HG02798 (cell line): ENCODE results near the gene PTPRN2.

Source experiments
- ATAC-seq: cut with Tn5 transposase; IDR thresholded peaks from one replicate; pipeline ENCODE4 v1.9.1; 2021; ENCODE audit warnings: mild to moderate bottlenecking; ENCODE audit not compliant: unreplicated experiment, poor library complexity

PTPRN2 gene

GRCh38 chr7:157664871-157665633 lies 922.6 kb downstream of the PTPRN2 start:
- no peak for ATAC-seq

DNA sequence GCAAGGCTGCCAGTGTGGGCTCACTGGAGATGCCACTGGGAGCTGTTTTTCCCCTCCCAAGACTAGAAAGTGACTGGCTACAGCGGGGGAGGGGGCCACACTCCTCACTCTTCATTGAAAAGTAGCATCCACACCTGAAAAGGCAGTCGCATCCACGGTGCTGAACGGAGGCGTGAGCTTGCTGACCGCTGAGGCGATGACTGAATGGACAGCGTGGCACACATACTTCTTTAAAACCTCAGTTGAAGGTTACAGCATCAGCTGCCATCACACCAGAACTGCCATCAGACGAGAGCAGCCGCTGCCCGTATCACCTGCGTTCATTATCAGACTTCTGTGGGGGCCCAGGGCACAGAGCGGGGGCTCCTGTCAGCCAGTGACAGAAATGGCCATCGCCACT lies 923.6 kb downstream of the PTPRN2 start:
- ATAC-seq: no peak

GRCh38 chr7:157662981-157663716 lies 924.5 kb downstream of the PTPRN2 start:
- no peak for ATAC-seq

- ATAC-seq: no peak
These were observed 925.4 kb downstream of the PTPRN2 start for GRCh38 chr7:157662110-157662791.

DNA sequence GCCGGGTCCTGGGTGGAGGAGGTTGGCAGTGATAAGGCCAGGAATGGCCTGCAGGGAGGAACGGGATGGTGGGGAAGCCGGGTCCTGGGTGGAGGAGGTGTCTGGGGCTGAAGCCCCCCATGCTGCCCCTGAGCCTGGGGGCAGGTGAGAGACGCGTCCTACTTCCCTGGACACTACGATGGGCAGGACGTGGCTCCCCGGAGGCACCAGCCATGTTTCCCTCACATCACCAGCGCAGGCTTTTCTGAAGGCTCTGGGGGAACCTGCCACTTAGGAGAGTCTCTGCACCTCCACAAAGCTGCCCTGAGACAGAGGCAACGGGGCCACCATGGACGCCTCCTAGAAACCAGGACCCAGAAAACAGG lies 926.0 kb downstream of the PTPRN2 start:
- ATAC-seq: no peak

- ATAC-seq: no peak
These were observed 926.5 kb downstream of the PTPRN2 start for GRCh38 chr7:157660971-157661610.

GRCh38 chr7:157658851-157659412 lies 928.7 kb downstream of the PTPRN2 start:
- no peak for ATAC-seq

DNA sequence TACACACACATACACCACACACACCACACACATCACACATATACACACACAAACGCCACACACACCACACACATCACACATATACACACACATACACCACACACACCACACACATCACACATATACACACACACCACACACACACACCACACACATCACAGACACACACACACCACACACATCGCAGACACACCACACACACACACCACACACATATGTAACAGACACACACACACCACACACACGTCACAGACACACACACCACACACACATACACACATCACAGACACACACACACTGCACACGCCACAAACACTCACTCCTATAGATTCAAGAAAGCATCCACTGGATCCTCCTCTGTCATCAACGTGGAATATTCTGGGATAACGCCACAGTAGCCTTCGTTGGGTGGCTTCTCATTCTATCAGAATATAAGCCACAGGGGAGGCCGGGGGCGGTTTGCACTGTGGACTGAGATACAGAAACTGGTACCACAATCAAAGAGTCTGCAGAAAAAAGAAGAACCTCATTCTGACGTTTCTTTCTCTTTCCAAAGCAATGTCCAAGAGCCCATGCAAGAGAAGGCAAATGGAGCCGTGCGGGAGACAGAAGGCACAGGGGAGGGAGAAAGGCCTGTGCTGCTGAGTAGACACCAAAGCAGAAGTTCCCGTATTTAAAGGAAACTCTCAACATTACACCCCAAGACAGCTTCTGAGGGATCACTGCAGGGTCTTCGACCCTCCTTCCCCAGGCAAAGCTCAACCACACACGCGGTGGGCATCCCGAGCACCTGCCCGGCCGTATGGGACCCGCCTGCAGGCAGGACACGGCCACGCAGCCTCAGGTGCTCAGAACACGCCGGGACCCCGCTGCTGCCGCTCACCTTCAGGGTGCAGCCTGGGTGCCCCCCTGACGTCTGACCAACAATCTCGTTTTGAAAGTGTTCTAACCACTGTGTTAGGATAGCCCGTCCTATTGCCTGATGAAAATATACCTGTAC lies 929.6 kb downstream of the PTPRN2 start:
- ATAC-seq: no peak

- ATAC-seq: no peak
These were observed 931.3 kb downstream of the PTPRN2 start for GRCh38 chr7:157656195-157656769.

- no peak for ATAC-seq
These were observed 933.3 kb downstream of the PTPRN2 start for GRCh38 chr7:157654350-157654749.

DNA sequence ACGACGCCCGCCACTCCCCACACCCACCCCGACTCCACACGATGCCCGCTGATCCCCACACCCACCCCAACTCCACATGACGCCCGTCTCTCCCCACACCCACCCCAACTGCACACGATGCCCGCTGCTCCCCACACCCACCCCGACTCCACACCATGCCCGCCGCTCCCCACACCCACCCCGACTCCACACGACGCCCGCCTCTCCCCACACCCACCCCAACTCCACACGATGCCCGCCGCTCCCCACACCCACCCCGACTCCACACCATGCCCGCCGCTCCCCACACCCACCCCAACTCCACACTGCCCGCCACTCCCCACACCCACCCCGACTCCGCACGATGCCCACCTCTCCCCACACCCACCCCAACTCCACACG lies 933.8 kb downstream of the PTPRN2 start:
- ATAC-seq: no peak

- ATAC-seq: no peak
These were observed 934.4 kb downstream of the PTPRN2 start for GRCh38 chr7:157652954-157653826.

DNA sequence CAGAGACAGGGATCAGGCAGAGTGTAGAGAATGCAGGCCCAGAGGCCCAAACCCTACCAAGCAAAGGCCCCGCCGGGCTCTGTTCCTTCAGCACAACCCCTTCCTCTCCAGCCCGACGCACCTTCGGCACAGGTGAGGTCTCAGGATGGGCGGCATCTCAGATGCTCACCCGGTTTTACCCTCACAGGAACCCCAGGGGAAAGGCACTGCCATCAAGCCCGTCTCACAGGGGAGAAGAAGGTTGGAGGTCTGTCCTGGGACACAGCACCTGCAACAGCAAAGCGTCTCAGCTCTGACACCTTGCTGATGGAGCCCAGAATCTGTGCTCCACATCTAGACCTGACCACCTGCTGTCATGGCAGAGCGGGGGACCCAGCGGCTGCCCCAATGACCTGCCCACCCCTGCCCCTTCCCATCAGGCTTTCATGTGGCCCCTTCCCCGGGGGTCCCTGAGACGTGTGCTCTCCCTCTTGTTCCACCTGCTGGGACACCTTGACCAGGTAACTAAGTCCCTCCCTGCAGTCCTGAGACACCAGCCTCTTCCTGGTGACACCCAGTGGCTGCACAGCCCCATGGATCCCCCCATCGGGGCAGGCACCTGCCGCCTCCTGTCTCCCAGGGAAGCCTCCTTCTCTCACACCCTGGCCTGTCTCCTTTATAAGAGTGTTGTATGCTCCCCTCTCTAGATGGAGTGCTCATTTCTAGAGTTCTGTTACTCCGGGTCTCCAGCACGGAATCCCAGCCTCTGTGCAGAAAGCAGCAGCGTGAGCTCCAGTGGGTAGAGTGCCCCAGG lies 935.3 kb downstream of the PTPRN2 start:
- no peak for ATAC-seq

DNA sequence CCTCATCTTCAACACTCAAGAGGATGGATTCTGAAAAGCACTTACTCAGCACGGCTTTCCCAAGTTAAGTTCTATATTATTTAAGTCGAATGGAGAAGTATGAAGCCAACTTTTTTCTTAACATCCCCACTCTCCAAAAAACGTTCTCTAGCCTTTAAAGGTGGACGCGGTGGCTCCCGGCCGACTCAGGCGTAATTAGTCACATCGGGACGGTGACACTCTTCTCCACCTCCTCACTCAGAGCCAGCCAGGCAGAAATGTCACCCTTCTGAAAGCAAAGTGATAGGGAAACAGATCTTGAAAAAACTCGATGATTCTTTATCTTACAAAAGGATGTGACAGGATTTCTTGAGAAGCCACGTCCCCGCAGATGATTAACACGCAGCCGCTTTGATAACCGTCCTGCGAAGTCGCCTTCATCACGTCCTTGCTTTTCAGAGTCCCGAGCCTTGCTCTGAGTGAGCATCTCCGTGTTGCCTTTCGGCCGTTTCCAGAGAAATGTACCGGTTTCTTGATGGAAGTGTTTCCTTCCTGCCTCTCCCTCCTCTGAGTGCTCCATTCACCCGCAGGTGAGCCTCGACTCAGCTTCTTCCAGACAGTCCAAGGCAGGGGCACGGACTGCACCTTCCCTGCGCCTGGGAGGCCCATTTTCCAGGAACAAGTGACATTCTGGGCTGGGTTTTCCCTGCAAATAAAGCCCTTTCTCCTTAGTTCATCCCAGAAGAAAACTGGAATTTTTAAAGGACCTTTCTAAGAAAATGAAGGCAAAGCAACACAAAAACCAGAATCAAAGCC lies 936.1 kb downstream of the PTPRN2 start:
- no peak for ATAC-seq

- no peak for ATAC-seq
These were observed 936.8 kb downstream of the PTPRN2 start for GRCh38 chr7:157650801-157651200.

DNA sequence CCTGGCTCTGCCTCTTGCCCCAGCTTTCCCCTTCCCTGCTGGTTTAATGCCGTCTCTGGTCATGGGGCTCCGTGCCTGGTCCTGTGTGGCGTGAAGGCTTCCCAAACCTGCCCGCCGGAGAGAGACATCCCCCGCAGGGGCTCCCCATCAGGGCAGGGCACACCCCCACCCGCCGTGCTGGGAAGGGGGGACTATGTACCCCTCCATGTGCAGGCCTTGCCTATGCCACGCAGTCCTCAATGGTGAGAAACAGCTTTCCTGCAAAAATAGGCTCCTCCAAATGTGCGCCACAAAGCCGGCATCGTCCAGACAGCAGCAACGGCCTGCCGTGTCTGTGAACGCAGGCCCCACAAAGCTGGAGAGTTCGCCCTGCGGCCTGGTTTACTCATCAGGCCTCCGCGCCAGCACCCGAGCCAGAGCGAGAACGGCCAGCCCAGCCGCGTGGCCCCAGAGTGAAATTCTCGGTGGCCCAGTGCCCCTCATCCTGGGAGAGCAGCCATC lies 937.4 kb downstream of the PTPRN2 start:
- no peak for ATAC-seq
